PFSK-1 (cell line): ENCODE results near the gene MAML2.
A peak's percentile ranks its signal among the peaks of the same experiment; 100 is the strongest.

Source experiments
- FOXP2 ChIP-seq: optimal IDR thresholded peaks from 2 replicates; pipeline ENCODE3; 2011; ENCODE audit warnings: borderline replicate concordance, control low read depth, inconsistent platforms; ENCODE audit not compliant: insufficient read depth; ENCODE audit errors: extremely low read length, extremely low read depth
- POLR2AphosphoS5 ChIP-seq: IDR thresholded peaks from 2 replicates; pipeline ENCODE4 v1.6.1; 2012; ENCODE audit warnings: low read depth, mild to moderate bottlenecking, control low read depth, low read length, moderate library complexity
- SIN3A ChIP-seq: IDR thresholded peaks from 2 replicates; pipeline ENCODE4 v1.6.1; 2012; ENCODE audit warnings: mild to moderate bottlenecking, low read length, moderate library complexity, borderline replicate concordance; ENCODE audit not compliant: insufficient read depth
- TAF1 ChIP-seq: IDR thresholded peaks from 2 replicates; pipeline ENCODE4 v1.6.1; 2012; ENCODE audit warnings: low read length, control low read depth, borderline replicate concordance; ENCODE audit not compliant: insufficient read depth
- TF ChIP-seq, protein P1 (sequence below), 2 experiments: IDR thresholded peaks; 2 replicates each; pipeline versions ENCODE4 v1.6.1 to v1.8.0; 2011 to 2012; ENCODE audit warnings: low read depth in 2 of 2, low read length in 2 of 2, control low read depth in 1 of 2, inconsistent platforms in 1 of 2, mild to moderate bottlenecking in 1 of 2, moderate library complexity in 1 of 2; ENCODE audit not compliant: insufficient read depth in 1 of 2

The MAML2 gene

GRCh38 chr11:96149743-96150555 lies 193.0 kb downstream of the MAML2 start:
- no peak for TF ChIP-seq SIN3A
- TF ChIP-seq, protein P1, sequence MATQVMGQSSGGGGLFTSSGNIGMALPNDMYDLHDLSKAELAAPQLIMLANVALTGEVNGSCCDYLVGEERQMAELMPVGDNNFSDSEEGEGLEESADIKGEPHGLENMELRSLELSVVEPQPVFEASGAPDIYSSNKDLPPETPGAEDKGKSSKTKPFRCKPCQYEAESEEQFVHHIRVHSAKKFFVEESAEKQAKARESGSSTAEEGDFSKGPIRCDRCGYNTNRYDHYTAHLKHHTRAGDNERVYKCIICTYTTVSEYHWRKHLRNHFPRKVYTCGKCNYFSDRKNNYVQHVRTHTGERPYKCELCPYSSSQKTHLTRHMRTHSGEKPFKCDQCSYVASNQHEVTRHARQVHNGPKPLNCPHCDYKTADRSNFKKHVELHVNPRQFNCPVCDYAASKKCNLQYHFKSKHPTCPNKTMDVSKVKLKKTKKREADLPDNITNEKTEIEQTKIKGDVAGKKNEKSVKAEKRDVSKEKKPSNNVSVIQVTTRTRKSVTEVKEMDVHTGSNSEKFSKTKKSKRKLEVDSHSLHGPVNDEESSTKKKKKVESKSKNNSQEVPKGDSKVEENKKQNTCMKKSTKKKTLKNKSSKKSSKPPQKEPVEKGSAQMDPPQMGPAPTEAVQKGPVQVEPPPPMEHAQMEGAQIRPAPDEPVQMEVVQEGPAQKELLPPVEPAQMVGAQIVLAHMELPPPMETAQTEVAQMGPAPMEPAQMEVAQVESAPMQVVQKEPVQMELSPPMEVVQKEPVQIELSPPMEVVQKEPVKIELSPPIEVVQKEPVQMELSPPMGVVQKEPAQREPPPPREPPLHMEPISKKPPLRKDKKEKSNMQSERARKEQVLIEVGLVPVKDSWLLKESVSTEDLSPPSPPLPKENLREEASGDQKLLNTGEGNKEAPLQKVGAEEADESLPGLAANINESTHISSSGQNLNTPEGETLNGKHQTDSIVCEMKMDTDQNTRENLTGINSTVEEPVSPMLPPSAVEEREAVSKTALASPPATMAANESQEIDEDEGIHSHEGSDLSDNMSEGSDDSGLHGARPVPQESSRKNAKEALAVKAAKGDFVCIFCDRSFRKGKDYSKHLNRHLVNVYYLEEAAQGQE (IDR thresholded peaks at IDR 0.05; ENCODE audit: insufficient read depth in 1 of 2, low read depth in 2 of 2, low read length in 2 of 2): no peak
- TF ChIP-seq TAF1: no peak
- TF ChIP-seq FOXP2: no peak
- no peak for TF ChIP-seq POLR2AphosphoS5

- TF ChIP-seq POLR2AphosphoS5 (no peak), FOXP2 (no peak), TAF1 (no peak), SIN3A (no peak)
- TF ChIP-seq, protein P1 (IDR thresholded peaks at IDR 0.05; ENCODE audit: insufficient read depth in 1 of 2, low read depth in 2 of 2, low read length in 2 of 2): no peak
These were observed 195.0 kb downstream of the MAML2 start for GRCh38 chr11:96147906-96148486.

GRCh38 chr11:96147186-96147585 lies 195.8 kb downstream of the MAML2 start:
- no peak for TF ChIP-seq SIN3A

DNA sequence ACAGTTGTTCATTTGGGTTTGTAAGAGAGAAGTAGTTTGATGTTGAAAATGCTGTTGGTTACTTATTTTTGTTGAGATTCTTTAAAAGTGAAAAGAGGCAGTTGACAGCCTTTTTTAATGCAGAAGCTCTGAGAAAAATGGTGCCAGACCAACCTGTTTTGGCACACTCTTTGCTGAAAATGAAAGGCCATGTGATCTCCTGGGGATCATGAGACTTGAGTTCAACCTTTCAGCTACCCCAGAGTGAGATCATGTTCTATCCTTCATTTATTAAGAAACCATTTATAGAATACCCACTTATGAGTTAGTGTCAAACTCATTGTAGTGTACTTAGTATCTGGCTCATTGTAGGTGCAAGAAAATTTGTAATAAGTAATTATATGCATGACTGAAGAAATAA lies 196.2 kb downstream of the MAML2 start:
- no peak for TF ChIP-seq FOXP2
- no peak for TF ChIP-seq TAF1
- no peak for TF ChIP-seq POLR2AphosphoS5
- TF ChIP-seq SIN3A: no peak
- TF ChIP-seq, protein P1 (IDR thresholded peaks at IDR 0.05; ENCODE audit: insufficient read depth in 1 of 2, low read depth in 2 of 2, low read length in 2 of 2): no peak

DNA sequence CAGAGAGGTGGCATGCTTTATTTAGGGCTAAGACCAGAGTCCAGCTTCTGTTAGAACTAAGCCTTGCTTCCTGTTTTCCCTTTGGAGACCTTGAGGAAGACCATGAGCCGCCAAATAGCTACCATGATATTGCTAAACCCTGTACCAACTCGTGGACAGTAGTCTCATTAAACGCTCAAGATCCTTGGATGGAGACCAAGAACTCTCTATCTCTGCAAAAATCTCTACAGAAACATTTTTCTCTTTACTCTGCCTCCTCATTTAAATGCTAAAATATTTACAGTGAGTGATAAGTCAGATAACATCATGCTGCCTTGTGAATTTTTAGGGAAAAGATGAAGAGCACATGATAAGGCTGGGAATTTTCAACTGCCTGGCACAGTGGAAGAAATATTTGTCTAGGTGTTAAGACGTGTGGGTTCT lies 197.8 kb downstream of the MAML2 start:
- TF ChIP-seq SIN3A (0 out of 2 replicates have a peak, but pooled peaks have one; percentile 58), POLR2AphosphoS5 (no peak)
- TF ChIP-seq, protein P1 (IDR thresholded peaks at IDR 0.05; ENCODE audit: insufficient read depth in 1 of 2, low read depth in 2 of 2, low read length in 2 of 2): 0 out of 4 replicates have a peak, but pooled peaks of 1 of the 2 experiments have one; percentile 40
